Measurements from ENCODE around the gene MGA. TPM values are rescaled to one million over a fixed set of nuclear protein-coding genes. Genes with fewer than 3 reads are reported as not detected.
"Not testable (repeated sequence)": the region's sequence is repeated elsewhere in the genome, so short reads cannot be mapped to it uniquely, and the experiment has no call there.

MGA gene
- total RNA-seq, 4 donors from 2014 or later: 25.3 to 39.4 (median 31.5) TPM

DNA sequence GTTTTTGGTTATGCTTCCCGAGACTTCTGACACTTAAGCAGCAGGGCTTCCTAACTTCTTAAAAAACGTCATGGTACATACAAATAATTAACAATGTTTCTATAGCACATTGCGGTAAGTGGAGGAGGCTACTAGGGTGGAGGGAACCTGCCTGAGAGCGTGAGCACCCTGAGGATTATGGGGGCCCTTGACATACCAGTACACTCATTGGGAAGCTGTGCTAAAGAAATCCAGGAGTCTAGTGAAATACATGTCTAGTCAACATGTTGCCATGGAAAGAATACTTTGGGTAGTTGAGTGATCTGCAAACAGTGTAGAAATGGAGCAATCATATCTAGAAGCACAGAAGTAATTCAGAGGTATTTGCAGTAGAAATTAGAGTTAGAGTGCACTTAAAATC lies 74.8 kb downstream of the MGA start:
- no peaks in the 10 kb centered on the region for H3K27me3 ChIP-seq
- TF ChIP-seq EP300 (IDR thresholded peaks at IDR 0.05) (no peak), POLR2A (IDR thresholded peaks at IDR 0.05; ENCODE audit: low read depth) (no peak), POLR2AphosphoS5 (IDR thresholded peaks at IDR 0.05) (no peak)
- TF ChIP-seq, protein P1, sequence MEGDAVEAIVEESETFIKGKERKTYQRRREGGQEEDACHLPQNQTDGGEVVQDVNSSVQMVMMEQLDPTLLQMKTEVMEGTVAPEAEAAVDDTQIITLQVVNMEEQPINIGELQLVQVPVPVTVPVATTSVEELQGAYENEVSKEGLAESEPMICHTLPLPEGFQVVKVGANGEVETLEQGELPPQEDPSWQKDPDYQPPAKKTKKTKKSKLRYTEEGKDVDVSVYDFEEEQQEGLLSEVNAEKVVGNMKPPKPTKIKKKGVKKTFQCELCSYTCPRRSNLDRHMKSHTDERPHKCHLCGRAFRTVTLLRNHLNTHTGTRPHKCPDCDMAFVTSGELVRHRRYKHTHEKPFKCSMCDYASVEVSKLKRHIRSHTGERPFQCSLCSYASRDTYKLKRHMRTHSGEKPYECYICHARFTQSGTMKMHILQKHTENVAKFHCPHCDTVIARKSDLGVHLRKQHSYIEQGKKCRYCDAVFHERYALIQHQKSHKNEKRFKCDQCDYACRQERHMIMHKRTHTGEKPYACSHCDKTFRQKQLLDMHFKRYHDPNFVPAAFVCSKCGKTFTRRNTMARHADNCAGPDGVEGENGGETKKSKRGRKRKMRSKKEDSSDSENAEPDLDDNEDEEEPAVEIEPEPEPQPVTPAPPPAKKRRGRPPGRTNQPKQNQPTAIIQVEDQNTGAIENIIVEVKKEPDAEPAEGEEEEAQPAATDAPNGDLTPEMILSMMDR (IDR thresholded peaks at IDR 0.05): no peak
- WGBS: 94% methylated on average over 4 of the region's 4 CpGs
- no peak overlapping the region for H3K27ac ChIP-seq (replicated peaks in 1 of 4)
- H3K36me3 ChIP-seq: peaks cover 19 to 84% (median 63%) of the 10 kb centered on the region in 4 donors
- H3K4me3 ChIP-seq: no peak overlapping the region
- H3K9me3 ChIP-seq: no peaks in the 10 kb centered on the region
- no peaks in the 10 kb centered on the region for H3K4me1 ChIP-seq
- DNase-seq (ENCODE audit: extremely low spot score): no peak
- intact Hi-C loops (cut with DNase I): no loop called here

- 89% methylated on average over 10 of the region's 10 CpGs for WGBS
- H3K27ac ChIP-seq (replicated peaks in 1 of 4); H3K4me3 ChIP-seq; H3K27me3 ChIP-seq; H3K4me1 ChIP-seq; H3K9me3 ChIP-seq; DNase-seq (ENCODE audit: extremely low spot score); intact Hi-C loops (cut with DNase I): not testable (repeated sequence)
- peaks cover 14 to 82% (median 61%) of the 10 kb centered on the region in 4 donors for H3K36me3 ChIP-seq
Observed at GRCh38 chr15:41735492-41735891, 75.3 kb downstream of the MGA start.

- H3K4me3 ChIP-seq: no peak overlapping the region
- intact Hi-C loops (cut with DNase I): no loop called here
- no peak for TF ChIP-seq POLR2AphosphoS5 (IDR thresholded peaks at IDR 0.05)
- H3K36me3 ChIP-seq: peaks cover 17 to 62% (median 51%) of the 10 kb centered on the region in 4 donors
- no peaks in the 10 kb centered on the region for H3K4me1 ChIP-seq
- no peak overlapping the region for H3K27ac ChIP-seq (replicated peaks in 1 of 4)
- 90% methylated on average over 1 of the region's 1 CpG for WGBS
- no peak for DNase-seq (ENCODE audit: extremely low spot score)
- H3K27me3 ChIP-seq: no peaks in the 10 kb centered on the region
- no peaks in the 10 kb centered on the region for H3K9me3 ChIP-seq
Observed at GRCh38 chr15:41746802-41747201, 86.6 kb downstream of the MGA start.

DNA sequence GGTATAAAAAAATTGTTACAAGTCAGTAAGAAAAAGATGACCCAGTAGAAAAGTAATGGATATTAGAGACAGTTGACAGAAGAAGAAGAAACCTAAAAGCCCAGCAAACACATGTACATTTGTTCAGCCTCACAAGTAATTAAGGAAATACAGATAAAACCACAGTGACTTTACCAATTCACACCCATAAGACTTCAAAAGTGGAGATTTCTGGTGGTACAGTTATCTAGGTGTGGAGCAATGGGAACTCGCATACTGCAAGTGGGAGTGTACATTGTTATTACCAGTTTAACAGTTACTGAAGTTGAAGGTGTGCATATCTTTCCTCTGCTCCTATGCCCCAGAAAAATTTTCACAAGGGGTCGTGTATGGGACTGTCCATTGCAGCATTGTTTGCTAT lies 96.0 kb downstream of the MGA start:
- WGBS: 100% methylated on average over 2 of the region's 2 CpGs

DNA sequence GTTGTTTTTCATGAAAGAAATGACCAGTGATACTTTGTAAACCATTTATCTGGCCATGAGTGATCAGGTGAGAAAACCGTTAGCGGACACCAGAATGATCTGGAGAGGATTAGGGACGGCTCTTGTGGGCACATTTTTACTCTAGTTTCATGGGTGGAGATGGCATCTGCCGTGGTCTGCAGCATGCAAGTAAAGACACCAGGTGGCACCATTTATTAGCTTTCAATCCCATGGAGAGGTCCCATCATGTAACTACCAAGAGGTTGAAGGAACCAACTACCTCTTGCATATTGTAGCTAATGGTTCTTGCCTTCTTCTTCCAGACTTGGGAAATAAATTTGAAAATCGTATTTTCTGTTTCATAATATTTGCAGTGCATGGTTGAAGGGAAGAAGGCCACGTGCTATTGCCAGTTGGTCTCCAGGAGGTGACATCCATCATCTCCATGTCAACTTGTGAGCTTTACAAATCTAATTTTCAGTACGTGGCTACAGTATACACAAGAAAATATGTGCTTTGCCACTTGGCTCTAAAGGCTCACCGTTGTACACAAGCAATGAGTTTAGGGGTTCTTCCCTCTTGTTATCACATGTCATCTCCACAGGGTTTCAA lies 112.6 kb downstream of the MGA start:
- Histone ChIP-seq H3K27me3 (no peaks in the 10 kb centered on the region), H3K9me3 (no peaks in the 10 kb centered on the region), H3K36me3 (peaks cover 0 to 15% (median under 1%) of the 10 kb centered on the region in 4 donors), H3K4me1 (peaks cover 34 to 49% (median 44%) of the 10 kb centered on the region in 4 donors), H3K27ac (replicated peaks in 1 of 4) (peak overlapping the region; percentile 83 to 95 (median 88)), H3K4me3 (no peak overlapping the region)
- TF ChIP-seq EP300 (IDR thresholded peaks at IDR 0.05): no peak
- no peak for TF ChIP-seq POLR2AphosphoS5 (IDR thresholded peaks at IDR 0.05)
- TF ChIP-seq POLR2A (IDR thresholded peaks at IDR 0.05; ENCODE audit: low read depth): no peak
- TF ChIP-seq, protein P1 (IDR thresholded peaks at IDR 0.05): peak; percentile 80 to 91 (median 84)
- intact Hi-C loops (cut with DNase I): loop anchor here (2.0 kb wide), 1 partner anchor 38 kb away; no protein-coding TSS in a partner anchor
- DNase-seq (ENCODE audit: extremely low spot score): peak; percentile 91
- WGBS: 52% methylated on average over 8 of the region's 8 CpGs

More for the DNA sequence above, 96.0 kb downstream of the MGA start:
- H3K27ac ChIP-seq (replicated peaks in 1 of 4): no peak overlapping the region
- no peaks in the 10 kb centered on the region for H3K9me3 ChIP-seq
- no peak overlapping the region for H3K4me3 ChIP-seq
- intact Hi-C loops (cut with DNase I): no loop called here
- H3K27me3 ChIP-seq: no peaks in the 10 kb centered on the region
- no peak for DNase-seq (ENCODE audit: extremely low spot score)
- H3K36me3 ChIP-seq: peaks cover 12 to 70% (median 28%) of the 10 kb centered on the region in 4 donors
- TF ChIP-seq POLR2A (IDR thresholded peaks at IDR 0.05; ENCODE audit: low read depth) (no peak), POLR2AphosphoS5 (IDR thresholded peaks at IDR 0.05) (no peak), EP300 (IDR thresholded peaks at IDR 0.05) (no peak)
- TF ChIP-seq, protein P1 (IDR thresholded peaks at IDR 0.05): no peak
- no peaks in the 10 kb centered on the region for H3K4me1 ChIP-seq

Data from esophagus muscularis mucosa (tissue), 4 donors.